A673 (cell line): Measurements from ENCODE around the gene FGF14.

Source experiments
- CTCF ChIP-seq: fragments of 300-800, 200-600 bp; sonication (generic); conservative IDR thresholded peaks from 2 replicates; pipeline ENCODE4 v1.5.1; 2017; ENCODE audit warnings: low read depth, mild to moderate bottlenecking, antibody characterized with exemption, low read length, moderate library complexity, mixed read lengths
- EZH2 ChIP-seq: fragments of 200-600 bp; sonication (generic); IDR thresholded peaks from 2 replicates; pipeline ENCODE4 v1.6.1; 2017; ENCODE audit warnings: borderline replicate concordance, low read depth, mild to moderate bottlenecking, mixed read lengths, antibody characterized with exemption, low read length; ENCODE audit not compliant: poor library complexity, severe bottlenecking

- no peak for TF ChIP-seq CTCF
- no peak for TF ChIP-seq EZH2
These were observed 3.8 kb upstream of the FGF14 start for GRCh38 chr13:102405499-102406100.
